ENCODE data around the gene C10orf90. TPM values are rescaled to one million over a fixed set of nuclear protein-coding genes. Genes with fewer than 3 reads are reported as not detected.

C10orf90 gene
- total RNA-seq, 1 experiment from 2014 or later = not detected

DNA sequence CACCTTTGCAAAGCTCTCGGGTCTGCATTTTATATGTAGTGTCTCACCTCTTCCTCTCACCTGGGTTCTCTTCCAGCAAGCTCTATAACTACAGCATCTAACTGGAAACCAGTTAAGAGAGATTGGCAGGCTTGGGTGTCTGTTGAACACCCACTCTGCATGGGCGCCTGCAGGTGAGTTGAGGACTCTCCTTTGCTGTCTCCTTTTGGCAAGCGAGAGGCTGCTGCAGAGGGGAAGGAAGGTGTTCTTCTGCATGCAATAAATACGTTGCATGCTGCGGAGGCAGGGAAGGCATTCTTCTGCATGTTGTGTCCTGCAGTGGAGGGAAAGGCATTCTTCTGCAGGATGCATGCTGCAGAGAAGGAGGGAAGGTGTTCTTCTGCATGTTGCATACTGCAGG is 200.8 kb downstream of the C10orf90 start:
- WGBS (ENCODE audit: extremely low coverage, insufficient read length, low lambda C conversion rate) = no CpG with 5 or more reads among the region's 5 CpGs
- no peaks in the 10 kb centered on the region for H3K36me3 Mint-ChIP-seq (ENCODE audit: insufficient read depth in 1 of 3, low read depth in 3 of 3)
- Histone ChIP-seq H3K27me3 (ENCODE audit: insufficient read depth, low read length) (no peaks in the 10 kb centered on the region), H3K23me2 (ENCODE audit: insufficient read length, low read depth, low read length, poor library complexity, severe bottlenecking) (no peaks in the 10 kb centered on the region), H3T11ph (ENCODE audit: low read length) (no peak overlapping the region), H3K79me1 (ENCODE audit: insufficient read depth, low read depth, low read length, poor library complexity, severe bottlenecking) (no peaks in the 10 kb centered on the region), H3K4ac (ENCODE audit: low read depth, low read length) (no peak overlapping the region), H4K5ac (ENCODE audit: insufficient read length, low read depth, low read length) (no peak overlapping the region), H4K20me1 (ENCODE audit: control insufficient read depth, insufficient read depth, insufficient read length) (no peaks in the 10 kb centered on the region), H3K14ac (ENCODE audit: insufficient read depth, low read length) (no peak overlapping the region; the same call in 1 of the 2 replicates), H3K9ac (ENCODE audit: extremely low read depth, insufficient read length, low read length) (no peak overlapping the region), H2AK5ac (ENCODE audit: insufficient read length, low read length) (no peak overlapping the region), H3K4me2 (ENCODE audit: insufficient read depth, insufficient read length, low read length) (no peak overlapping the region), H4K91ac (ENCODE audit: insufficient read length, low read depth, low read length) (no peak overlapping the region), H2BK12ac (ENCODE audit: insufficient read length, low read depth, low read length) (no peak overlapping the region), H3K79me2 (ENCODE audit: insufficient read depth, low read length) (no peaks in the 10 kb centered on the region), H3K23ac (ENCODE audit: insufficient read length, low read depth, low read length) (no peak overlapping the region), H4K8ac (replicated peaks; ENCODE audit: insufficient read length, low read depth, low read length) (no peak overlapping the region), H2BK5ac (ENCODE audit: insufficient read length, low read length) (no peak overlapping the region), H3K18ac (ENCODE audit: insufficient read length, low read depth, low read length) (no peak overlapping the region), H2BK120ac (ENCODE audit: low read depth, low read length, poor library complexity, severe bottlenecking) (no peak overlapping the region), H2AFZ (ENCODE audit: low read length) (no peak overlapping the region), H2BK15ac (ENCODE audit: low read depth, low read length) (no peak overlapping the region), H3K4me1 (ENCODE audit: insufficient read depth, low read length) (no peaks in the 10 kb centered on the region), H3K9me3 (ENCODE audit: control insufficient read depth, low read depth, low read length) (no peaks in the 10 kb centered on the region), H3K56ac (ENCODE audit: insufficient read length, low read depth, low read length) (no peak overlapping the region), H3K27ac (ENCODE audit: insufficient read length, low read depth, low read length) (no peak overlapping the region), H2BK20ac (ENCODE audit: low read depth, low read length, poor library complexity, severe bottlenecking) (no peak overlapping the region)
- H3K27me3 Mint-ChIP-seq (ENCODE audit: low read depth) = no peaks in the 10 kb centered on the region; the same call in 1 of the 2 replicates
- peaks cover 8 to 11% of the 10 kb centered on the region in 2 experiments for H3K4me1 Mint-ChIP-seq
- TF ChIP-seq, protein P1, sequence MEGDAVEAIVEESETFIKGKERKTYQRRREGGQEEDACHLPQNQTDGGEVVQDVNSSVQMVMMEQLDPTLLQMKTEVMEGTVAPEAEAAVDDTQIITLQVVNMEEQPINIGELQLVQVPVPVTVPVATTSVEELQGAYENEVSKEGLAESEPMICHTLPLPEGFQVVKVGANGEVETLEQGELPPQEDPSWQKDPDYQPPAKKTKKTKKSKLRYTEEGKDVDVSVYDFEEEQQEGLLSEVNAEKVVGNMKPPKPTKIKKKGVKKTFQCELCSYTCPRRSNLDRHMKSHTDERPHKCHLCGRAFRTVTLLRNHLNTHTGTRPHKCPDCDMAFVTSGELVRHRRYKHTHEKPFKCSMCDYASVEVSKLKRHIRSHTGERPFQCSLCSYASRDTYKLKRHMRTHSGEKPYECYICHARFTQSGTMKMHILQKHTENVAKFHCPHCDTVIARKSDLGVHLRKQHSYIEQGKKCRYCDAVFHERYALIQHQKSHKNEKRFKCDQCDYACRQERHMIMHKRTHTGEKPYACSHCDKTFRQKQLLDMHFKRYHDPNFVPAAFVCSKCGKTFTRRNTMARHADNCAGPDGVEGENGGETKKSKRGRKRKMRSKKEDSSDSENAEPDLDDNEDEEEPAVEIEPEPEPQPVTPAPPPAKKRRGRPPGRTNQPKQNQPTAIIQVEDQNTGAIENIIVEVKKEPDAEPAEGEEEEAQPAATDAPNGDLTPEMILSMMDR (conservative IDR thresholded peaks at IDR 0.05) = no peak
- H3K4me3 Mint-ChIP-seq = no peak overlapping the region
- H3K27ac Mint-ChIP-seq = no peak overlapping the region
- no peak for DNase-seq
- no peaks in the 10 kb centered on the region for H3K9me3 Mint-ChIP-seq

All from H9 (cell line).